ENCODE results near the gene SHLD1.
A peak's percentile ranks its signal among the peaks of the same experiment; 100 is the strongest.
"Not testable (repeated sequence)": the region's sequence is repeated elsewhere in the genome, so short reads cannot be mapped to it uniquely, and the experiment has no call there.

SHLD1 gene

DNA sequence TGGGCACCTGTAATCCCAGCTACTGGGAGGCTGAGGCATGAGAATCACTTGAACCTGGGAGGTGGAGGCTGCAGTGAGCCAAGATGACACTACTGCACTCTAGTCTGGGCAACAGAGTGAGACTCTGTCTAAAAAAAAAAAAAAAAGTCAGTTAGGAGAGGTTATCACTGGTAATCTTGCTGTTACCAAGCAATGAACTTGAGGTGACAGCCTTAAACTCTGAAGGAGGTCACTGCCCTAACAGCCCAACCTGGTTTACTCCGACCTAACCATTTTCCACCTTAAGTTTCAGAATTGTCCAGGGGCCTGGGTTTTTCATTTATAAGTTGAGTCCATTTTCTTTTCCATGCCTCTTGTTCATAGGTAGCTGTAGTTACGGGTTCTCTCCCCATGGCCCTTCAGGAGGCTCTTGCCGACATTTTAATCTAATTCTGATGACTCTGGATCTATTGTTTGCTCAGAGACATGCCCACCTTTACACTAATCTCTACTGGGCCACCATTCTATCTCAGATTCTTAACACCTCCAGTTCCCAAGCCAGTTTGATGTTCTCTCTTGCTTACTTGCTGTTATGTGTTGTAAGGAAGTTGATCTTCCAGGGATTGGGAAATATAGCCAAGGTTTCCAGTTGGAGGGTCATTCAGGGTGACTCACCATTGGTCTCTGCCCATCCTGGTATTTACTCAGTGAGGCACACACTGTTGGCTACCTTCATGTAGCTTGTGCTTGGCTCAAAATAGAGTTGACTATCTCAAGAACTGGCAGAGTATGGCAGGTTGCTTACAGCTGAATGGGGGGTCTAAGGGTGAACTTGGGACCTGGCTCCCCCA is 29.1 kb downstream of the SHLD1 start:
- no peak overlapping the region for H4K8ac ChIP-seq (ENCODE audit: low read depth, low read length)
- H3K4me1 ChIP-seq (ENCODE audit: control insufficient read depth in 2 of 2, insufficient read depth in 1 of 2, low read depth in 1 of 2, low read length in 2 of 2), result peaks cover 5 to 7% of the 10 kb centered on the region in 2 donors
- H4K91ac ChIP-seq (ENCODE audit: low read depth, low read length, poor library complexity), result no peak overlapping the region
- H3K23ac ChIP-seq (ENCODE audit: low read depth, low read length, poor library complexity), result no peak overlapping the region
- H3K18ac ChIP-seq (ENCODE audit: low read length), result no peak overlapping the region
- H2AK5ac ChIP-seq (ENCODE audit: low read depth, low read length), result no peak overlapping the region
- H3K79me1 ChIP-seq (ENCODE audit: low read depth, low read length), result no peaks in the 10 kb centered on the region
- H2BK120ac ChIP-seq (ENCODE audit: low read depth, low read length), result no peak overlapping the region
- no peak overlapping the region for H2BK15ac ChIP-seq (ENCODE audit: low read length)
- no peak overlapping the region for H3K9ac ChIP-seq (ENCODE audit: low read depth, low read length, poor library complexity)
- no peak overlapping the region for H2BK12ac ChIP-seq (ENCODE audit: low read length)
- H3K14ac ChIP-seq (ENCODE audit: low read length), result no peak overlapping the region
- H3K36me3 ChIP-seq (replicated peaks in 1 of 2; ENCODE audit: control insufficient read depth in 2 of 2, insufficient read depth in 2 of 2, low read length in 2 of 2), result peaks cover 0 to 5% of the 10 kb centered on the region in 2 donors
- H3K4me2 ChIP-seq (ENCODE audit: insufficient read depth, low read length, poor library complexity, severe bottlenecking), result no peak overlapping the region
- H3K4me3 ChIP-seq (ENCODE audit: low read length in 2 of 2), result no peak overlapping the region
- H2AFZ ChIP-seq (ENCODE audit: low read length), result no peak overlapping the region
- no peaks in the 10 kb centered on the region for H3K27me3 ChIP-seq (ENCODE audit: control insufficient read depth in 3 of 3, insufficient read depth in 3 of 3, low read depth in 1 of 3, low read length in 3 of 3)
- no peak overlapping the region for H3K27ac ChIP-seq (replicated peaks; ENCODE audit: low read length)
- no peak overlapping the region for H3K4ac ChIP-seq (ENCODE audit: low read length)
- WGBS, 2 donors (ENCODE audit: extremely low coverage in 2 of 2, insufficient read length in 2 of 2, insufficient replicate concordance in 1 of 2), result no CpG with 5 or more reads among the region's 3 CpGs
- no peaks in the 10 kb centered on the region for H3K9me3 ChIP-seq (replicated peaks in 1 of 2; ENCODE audit: control insufficient read depth in 2 of 2, insufficient read depth in 1 of 2, low read depth in 1 of 2, low read length in 2 of 2)
- H2BK5ac ChIP-seq (ENCODE audit: low read length), result no peak overlapping the region
- no peak for DNase-seq (ENCODE audit: low spot score)

DNA sequence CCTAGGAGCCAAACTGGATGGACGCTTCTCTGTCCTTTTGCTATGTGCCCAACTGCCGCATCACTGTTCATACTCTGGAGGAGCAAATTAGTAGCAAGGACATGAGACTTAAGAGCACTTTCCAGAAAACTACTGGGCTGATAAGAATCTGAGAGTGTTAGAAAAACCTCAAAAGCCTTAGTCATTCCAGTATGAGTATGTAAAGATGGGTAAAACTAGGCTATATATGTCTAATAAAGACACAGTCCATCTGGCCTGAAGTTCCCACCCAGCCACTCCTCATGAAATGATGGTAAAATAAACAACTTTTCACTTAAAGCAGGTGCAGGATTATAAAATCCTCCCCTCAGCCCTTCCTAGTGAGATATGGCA is 30.6 kb downstream of the SHLD1 start:
- Histone ChIP-seq H3K23ac (ENCODE audit: low read depth, low read length, poor library complexity) (no peak overlapping the region), H3K4me1 (ENCODE audit: control insufficient read depth in 2 of 2, insufficient read depth in 1 of 2, low read depth in 1 of 2, low read length in 2 of 2) (peaks cover 5 to 7% of the 10 kb centered on the region in 2 donors), H3K9ac (ENCODE audit: low read depth, low read length, poor library complexity) (no peak overlapping the region), H2BK120ac (ENCODE audit: low read depth, low read length) (no peak overlapping the region), H3K27ac (replicated peaks; ENCODE audit: low read length) (no peak overlapping the region), H3K27me3 (ENCODE audit: control insufficient read depth in 3 of 3, insufficient read depth in 3 of 3, low read depth in 1 of 3, low read length in 3 of 3) (no peaks in the 10 kb centered on the region), H4K8ac (ENCODE audit: low read depth, low read length) (no peak overlapping the region), H3K18ac (ENCODE audit: low read length) (no peak overlapping the region), H3K36me3 (replicated peaks in 1 of 2; ENCODE audit: control insufficient read depth in 2 of 2, insufficient read depth in 2 of 2, low read length in 2 of 2) (no peaks in the 10 kb centered on the region), H3K4me3 (ENCODE audit: low read length in 2 of 2) (no peak overlapping the region), H2BK12ac (ENCODE audit: low read length) (no peak overlapping the region), H2AK5ac (ENCODE audit: low read depth, low read length) (no peak overlapping the region), H3K79me1 (ENCODE audit: low read depth, low read length) (no peaks in the 10 kb centered on the region), H4K91ac (ENCODE audit: low read depth, low read length, poor library complexity) (no peak overlapping the region), H2BK5ac (ENCODE audit: low read length) (no peak overlapping the region), H3K4ac (ENCODE audit: low read length) (no peak overlapping the region), H2BK15ac (ENCODE audit: low read length) (no peak overlapping the region), H3K14ac (ENCODE audit: low read length) (no peak overlapping the region), H2AFZ (ENCODE audit: low read length) (no peak overlapping the region), H3K4me2 (ENCODE audit: insufficient read depth, low read length, poor library complexity, severe bottlenecking) (no peak overlapping the region), H3K9me3 (replicated peaks in 1 of 2; ENCODE audit: control insufficient read depth in 2 of 2, insufficient read depth in 1 of 2, low read depth in 1 of 2, low read length in 2 of 2) (no peaks in the 10 kb centered on the region)
- no CpG with 5 or more reads among the region's 2 CpGs for WGBS, 2 donors (ENCODE audit: extremely low coverage in 2 of 2, insufficient read length in 2 of 2, insufficient replicate concordance in 1 of 2)
- DNase-seq (ENCODE audit: low spot score), result no peak

DNA sequence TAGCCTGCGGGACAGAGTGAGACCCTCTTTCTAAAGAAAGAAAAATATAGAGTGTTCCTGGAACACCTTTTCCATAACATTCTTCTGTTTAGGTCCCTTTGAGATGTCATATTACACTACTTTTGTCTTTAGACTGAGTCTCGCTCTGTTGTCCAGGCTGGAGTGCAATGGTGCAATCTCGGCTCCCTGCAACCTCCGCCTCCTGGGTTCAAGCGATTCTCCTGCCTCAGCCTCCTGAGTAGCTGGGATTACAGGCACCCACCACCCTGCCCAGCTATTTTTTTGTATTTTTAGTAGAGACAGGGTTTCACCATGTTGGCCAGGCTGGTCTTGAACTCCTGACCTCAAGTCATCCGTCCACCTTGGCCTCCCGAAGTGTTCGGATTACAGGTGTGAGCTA is 31.2 kb downstream of the SHLD1 start:
- H2BK120ac ChIP-seq (ENCODE audit: low read depth, low read length); H3K27me3 ChIP-seq (ENCODE audit: control insufficient read depth in 3 of 3, insufficient read depth in 3 of 3, low read depth in 1 of 3, low read length in 3 of 3): not testable (repeated sequence)
- WGBS, 2 donors (ENCODE audit: extremely low coverage in 2 of 2, insufficient read length in 2 of 2, insufficient replicate concordance in 1 of 2), result no CpG with 5 or more reads among the region's 8 CpGs

DNA sequence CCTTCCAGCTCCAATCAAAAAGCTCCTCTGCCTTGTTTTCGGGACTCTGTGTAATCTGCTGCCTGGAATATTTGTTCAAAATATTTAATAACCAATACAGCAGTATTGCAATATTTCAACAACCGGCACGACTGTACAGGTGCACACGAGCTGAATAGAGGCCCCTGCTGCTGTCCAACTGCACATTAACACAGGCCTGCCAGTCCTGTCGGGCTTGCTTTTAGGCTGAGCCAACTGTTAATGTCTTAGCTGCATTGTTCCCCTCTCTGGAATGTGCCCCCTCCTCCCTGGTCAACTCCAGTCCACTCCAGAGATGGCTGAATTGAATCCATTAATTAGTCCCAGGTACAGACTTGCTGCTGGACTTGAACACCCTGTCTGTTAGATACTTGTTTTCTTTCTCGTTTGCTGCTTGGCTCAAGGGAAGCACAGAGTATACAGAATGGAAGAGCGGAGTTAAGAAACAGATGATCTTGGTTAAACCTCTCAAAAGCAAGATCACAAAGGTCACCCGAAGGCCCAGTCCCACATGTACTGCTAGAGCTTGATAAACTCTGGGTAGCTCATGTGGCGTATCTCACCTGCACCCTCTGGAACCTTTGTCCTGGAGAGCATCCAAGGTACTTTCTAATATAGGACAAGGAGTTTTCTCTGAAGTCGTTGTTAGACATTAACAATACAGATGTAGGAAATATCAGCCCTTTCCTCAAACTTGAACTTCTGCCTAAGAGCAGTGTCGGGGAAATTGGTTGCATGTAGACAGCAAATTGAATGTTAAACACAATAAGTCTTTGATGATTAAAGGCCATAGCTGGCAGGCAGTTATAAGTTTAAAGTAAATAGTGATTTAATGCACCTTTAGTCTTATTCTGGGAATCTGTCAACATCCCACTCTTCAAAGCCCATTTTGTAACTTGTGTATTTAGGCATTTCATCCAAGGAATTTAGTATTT is 31.9 kb downstream of the SHLD1 start:
- Histone ChIP-seq H2BK5ac (ENCODE audit: low read length) (no peak overlapping the region), H3K36me3 (replicated peaks in 1 of 2; ENCODE audit: control insufficient read depth in 2 of 2, insufficient read depth in 2 of 2, low read length in 2 of 2) (no peaks in the 10 kb centered on the region), H2BK120ac (ENCODE audit: low read depth, low read length) (no peak overlapping the region), H3K9me3 (replicated peaks in 1 of 2; ENCODE audit: control insufficient read depth in 2 of 2, insufficient read depth in 1 of 2, low read depth in 1 of 2, low read length in 2 of 2) (no peaks in the 10 kb centered on the region), H3K27me3 (ENCODE audit: control insufficient read depth in 3 of 3, insufficient read depth in 3 of 3, low read depth in 1 of 3, low read length in 3 of 3) (no peaks in the 10 kb centered on the region), H3K4me1 (ENCODE audit: control insufficient read depth in 2 of 2, insufficient read depth in 1 of 2, low read depth in 1 of 2, low read length in 2 of 2) (peaks cover 5 to 7% of the 10 kb centered on the region in 2 donors), H3K14ac (ENCODE audit: low read length) (no peak overlapping the region), H4K91ac (ENCODE audit: low read depth, low read length, poor library complexity) (no peak overlapping the region), H3K27ac (replicated peaks; ENCODE audit: low read length) (no peak overlapping the region), H4K8ac (ENCODE audit: low read depth, low read length) (no peak overlapping the region), H2BK15ac (ENCODE audit: low read length) (no peak overlapping the region), H2AFZ (ENCODE audit: low read length) (peak overlapping the region; percentile 65), H3K4me2 (ENCODE audit: insufficient read depth, low read length, poor library complexity, severe bottlenecking) (no peak overlapping the region), H2BK12ac (ENCODE audit: low read length) (no peak overlapping the region), H3K18ac (ENCODE audit: low read length) (no peak overlapping the region), H3K9ac (ENCODE audit: low read depth, low read length, poor library complexity) (no peak overlapping the region), H2AK5ac (ENCODE audit: low read depth, low read length) (no peak overlapping the region), H3K4ac (ENCODE audit: low read length) (no peak overlapping the region), H3K23ac (ENCODE audit: low read depth, low read length, poor library complexity) (no peak overlapping the region), H3K4me3 (ENCODE audit: low read length in 2 of 2) (no peak overlapping the region), H3K79me1 (ENCODE audit: low read depth, low read length) (no peaks in the 10 kb centered on the region)
- peak; percentile 29 for DNase-seq (ENCODE audit: low spot score)
- WGBS, 2 donors (ENCODE audit: extremely low coverage in 2 of 2, insufficient read length in 2 of 2, insufficient replicate concordance in 1 of 2), result no CpG with 5 or more reads among the region's 11 CpGs

More for the DNA sequence above, 31.2 kb downstream of the SHLD1 start:
- not testable (repeated sequence) for H2AK5ac ChIP-seq (ENCODE audit: low read depth, low read length); H4K91ac ChIP-seq (ENCODE audit: low read depth, low read length, poor library complexity); H3K4me3 ChIP-seq (ENCODE audit: low read length in 2 of 2); H3K23ac ChIP-seq (ENCODE audit: low read depth, low read length, poor library complexity); H2BK15ac ChIP-seq (ENCODE audit: low read length); H3K27ac ChIP-seq (replicated peaks; ENCODE audit: low read length); H3K14ac ChIP-seq (ENCODE audit: low read length); H3K79me1 ChIP-seq (ENCODE audit: low read depth, low read length); DNase-seq (ENCODE audit: low spot score); H3K4me2 ChIP-seq (ENCODE audit: insufficient read depth, low read length, poor library complexity, severe bottlenecking); H3K4me1 ChIP-seq (ENCODE audit: control insufficient read depth in 2 of 2, insufficient read depth in 1 of 2, low read depth in 1 of 2, low read length in 2 of 2); H3K9ac ChIP-seq (ENCODE audit: low read depth, low read length, poor library complexity); H2BK5ac ChIP-seq (ENCODE audit: low read length); H4K8ac ChIP-seq (ENCODE audit: low read depth, low read length); H3K18ac ChIP-seq (ENCODE audit: low read length); H3K4ac ChIP-seq (ENCODE audit: low read length); H3K9me3 ChIP-seq (replicated peaks in 1 of 2; ENCODE audit: control insufficient read depth in 2 of 2, insufficient read depth in 1 of 2, low read depth in 1 of 2, low read length in 2 of 2); H3K36me3 ChIP-seq (replicated peaks in 1 of 2; ENCODE audit: control insufficient read depth in 2 of 2, insufficient read depth in 2 of 2, low read length in 2 of 2); H2AFZ ChIP-seq (ENCODE audit: low read length); H2BK12ac ChIP-seq (ENCODE audit: low read length)

Data from neuronal stem cell (in vitro differentiated cells).